KMS-11 (cell line): ENCODE results near the gene CAMK1G.

Experiments used
- H2AFZ ChIP-seq: fragments of 200-600 bp; sonication (generic); 2 replicates; pipeline ENCODE4 v1.6.1; 2016; ENCODE audit warnings: antibody characterized with exemption, mixed run types, low read depth
- H3K27ac ChIP-seq: fragments of 200-600 bp; sonication (generic); 2 replicates; pipeline ENCODE4 v1.6.1; 2016; ENCODE audit warnings: mild to moderate bottlenecking, mixed run types
- H3K27me3 ChIP-seq: fragments of 200-600 bp; sonication (generic); 2 replicates; pipeline ENCODE4 v1.6.1; 2017; ENCODE audit warnings: mild to moderate bottlenecking, low read depth, mixed run types, moderate library complexity; ENCODE audit not compliant: insufficient read depth
- H3K36me3 ChIP-seq: fragments of 200-600 bp; sonication (generic); 2 replicates; pipeline ENCODE4 v1.6.1; 2017; ENCODE audit warnings: mild to moderate bottlenecking, mixed run types; ENCODE audit not compliant: insufficient read depth
- H3K4me1 ChIP-seq: fragments of 200-600 bp; sonication (generic); 2 replicates; pipeline ENCODE4 v1.6.1; 2016; ENCODE audit warnings: mild to moderate bottlenecking, low read depth, mixed run types; ENCODE audit not compliant: poor library complexity, severe bottlenecking
- H3K4me2 ChIP-seq: fragments of 200-600 bp; sonication (generic); 2 replicates; pipeline ENCODE4 v1.7.0; 2016; ENCODE audit warnings: mild to moderate bottlenecking, mixed run types
- H3K4me3 ChIP-seq: fragments of 200-600 bp; sonication (generic); IDR thresholded peaks from 2 replicates; pipeline ENCODE4 v1.6.1; 2017; ENCODE audit warnings: low read depth, low read length, mixed read lengths; ENCODE audit not compliant: insufficient read depth
- H3K79me2 ChIP-seq: fragments of 200-600 bp; sonication (generic); 2 replicates; pipeline ENCODE4 v1.6.1; 2016; ENCODE audit warnings: low read depth, mixed run types; ENCODE audit not compliant: insufficient read depth
- H3K9ac ChIP-seq: fragments of 200-600 bp; sonication (generic); 2 replicates; pipeline ENCODE4 v1.6.1; 2016; ENCODE audit warnings: mild to moderate bottlenecking, mixed run types
- H4K20me1 ChIP-seq: fragments of 200-600 bp; sonication (generic); 2 replicates; pipeline ENCODE4 v1.6.1; 2016; ENCODE audit warnings: mild to moderate bottlenecking, mixed run types; ENCODE audit not compliant: insufficient read depth
- TF ChIP-seq, protein P1 (sequence below): fragments of 200-600 bp; sonication (generic); conservative IDR thresholded peaks from 2 replicates; pipeline ENCODE4 v1.6.1; 2017; ENCODE audit warnings: low read depth, mild to moderate bottlenecking, antibody characterized with exemption, low read length, moderate library complexity, mixed read lengths

Gene CAMK1G

DNA sequence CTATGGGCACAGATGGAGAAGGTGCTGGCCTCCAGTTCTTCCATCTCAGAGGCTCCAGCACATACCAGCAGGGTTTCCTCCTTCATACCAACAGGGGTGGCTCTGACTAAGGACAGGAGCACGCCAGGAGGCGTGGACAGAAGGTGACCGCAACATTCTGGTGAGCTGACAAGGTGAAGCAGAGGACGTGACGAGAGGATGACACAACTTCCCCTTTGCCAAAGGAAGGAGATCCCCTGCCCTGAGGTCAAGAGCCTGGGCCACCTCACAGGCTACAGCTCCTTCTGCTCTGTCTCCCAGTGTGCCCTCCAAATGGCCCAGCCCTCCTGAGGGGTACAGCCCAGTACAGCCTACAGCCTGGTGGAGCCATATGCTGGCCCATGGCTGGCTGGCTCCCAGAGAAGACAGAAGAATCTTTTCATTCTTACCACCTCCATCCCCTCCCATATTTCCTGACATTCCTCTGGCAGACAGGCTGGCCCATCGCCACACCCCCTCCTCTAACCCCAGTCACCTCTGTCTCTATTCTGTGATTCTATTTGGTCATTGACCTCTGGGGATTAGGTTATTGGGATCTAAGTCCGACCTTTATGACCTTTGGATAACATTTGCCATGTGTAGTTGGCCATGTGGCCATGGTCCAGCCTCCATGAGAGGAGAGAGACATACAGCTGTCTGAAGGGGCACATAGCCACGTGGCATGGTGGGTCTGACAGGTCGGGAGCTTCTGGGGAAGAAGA is 73.8 kb downstream of the CAMK1G start:
- Histone ChIP-seq H3K27me3 (no peaks in the 10 kb centered on the region), H4K20me1 (no peaks in the 10 kb centered on the region), H3K9ac (no peak overlapping the region), H2AFZ (no peak overlapping the region), H3K4me2 (no peak overlapping the region), H3K4me3 (no peak overlapping the region), H3K27ac (no peak overlapping the region), H3K4me1 (no peaks in the 10 kb centered on the region), H3K79me2 (no peaks in the 10 kb centered on the region), H3K36me3 (no peaks in the 10 kb centered on the region)
- TF ChIP-seq, protein P1, sequence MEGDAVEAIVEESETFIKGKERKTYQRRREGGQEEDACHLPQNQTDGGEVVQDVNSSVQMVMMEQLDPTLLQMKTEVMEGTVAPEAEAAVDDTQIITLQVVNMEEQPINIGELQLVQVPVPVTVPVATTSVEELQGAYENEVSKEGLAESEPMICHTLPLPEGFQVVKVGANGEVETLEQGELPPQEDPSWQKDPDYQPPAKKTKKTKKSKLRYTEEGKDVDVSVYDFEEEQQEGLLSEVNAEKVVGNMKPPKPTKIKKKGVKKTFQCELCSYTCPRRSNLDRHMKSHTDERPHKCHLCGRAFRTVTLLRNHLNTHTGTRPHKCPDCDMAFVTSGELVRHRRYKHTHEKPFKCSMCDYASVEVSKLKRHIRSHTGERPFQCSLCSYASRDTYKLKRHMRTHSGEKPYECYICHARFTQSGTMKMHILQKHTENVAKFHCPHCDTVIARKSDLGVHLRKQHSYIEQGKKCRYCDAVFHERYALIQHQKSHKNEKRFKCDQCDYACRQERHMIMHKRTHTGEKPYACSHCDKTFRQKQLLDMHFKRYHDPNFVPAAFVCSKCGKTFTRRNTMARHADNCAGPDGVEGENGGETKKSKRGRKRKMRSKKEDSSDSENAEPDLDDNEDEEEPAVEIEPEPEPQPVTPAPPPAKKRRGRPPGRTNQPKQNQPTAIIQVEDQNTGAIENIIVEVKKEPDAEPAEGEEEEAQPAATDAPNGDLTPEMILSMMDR: no peak

DNA sequence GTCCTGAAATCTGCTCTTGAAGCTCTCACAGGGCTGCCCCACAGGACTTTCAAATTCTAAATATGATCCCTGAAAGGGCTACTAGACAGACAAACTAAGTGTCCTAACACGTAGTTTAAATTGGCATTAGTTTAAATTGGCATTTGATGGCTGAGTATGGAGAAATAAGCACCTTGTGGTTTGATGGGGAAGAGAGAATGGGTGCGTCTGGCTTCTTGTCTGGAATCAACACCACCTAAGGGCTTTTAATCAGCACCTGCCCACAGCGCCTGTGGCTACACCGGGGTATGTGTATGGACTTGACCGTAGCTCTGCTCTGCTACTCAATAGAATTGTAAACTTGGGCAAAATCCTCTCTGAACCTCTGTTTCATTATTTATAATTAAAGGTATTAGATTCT is 74.4 kb downstream of the CAMK1G start:
- H3K36me3 ChIP-seq: no peaks in the 10 kb centered on the region
- no peak overlapping the region for H3K4me2 ChIP-seq
- H3K27me3 ChIP-seq: no peaks in the 10 kb centered on the region
- H2AFZ ChIP-seq: no peak overlapping the region
- no peaks in the 10 kb centered on the region for H3K79me2 ChIP-seq
- TF ChIP-seq, protein P1: no peak
- no peaks in the 10 kb centered on the region for H4K20me1 ChIP-seq
- no peak overlapping the region for H3K4me3 ChIP-seq
- no peak overlapping the region for H3K9ac ChIP-seq
- no peak overlapping the region for H3K27ac ChIP-seq
- no peaks in the 10 kb centered on the region for H3K4me1 ChIP-seq

DNA sequence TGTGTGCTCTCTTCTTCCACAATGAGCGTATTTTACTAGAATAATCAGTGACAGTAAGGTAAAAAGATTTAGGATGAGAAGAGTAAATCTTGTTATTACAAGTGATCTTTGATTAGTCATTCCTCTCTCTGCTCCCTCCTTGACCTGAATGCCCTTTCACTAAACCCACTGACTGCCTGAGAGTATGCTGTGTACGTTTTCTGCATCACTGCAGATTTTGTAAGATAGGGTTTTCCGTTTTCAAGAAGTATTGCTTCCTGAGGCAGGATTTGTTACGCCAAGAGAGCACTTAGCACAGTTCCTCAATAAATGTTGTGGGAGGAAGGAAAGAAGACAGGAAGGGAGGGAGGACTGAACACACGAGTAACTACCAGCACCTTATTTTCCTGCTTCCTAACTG is 76.4 kb downstream of the CAMK1G start:
- TF ChIP-seq, protein P1: no peak
- Histone ChIP-seq H4K20me1 (no peaks in the 10 kb centered on the region), H3K4me3 (no peak overlapping the region), H3K9ac (no peak overlapping the region), H3K27ac (no peak overlapping the region), H3K79me2 (no peaks in the 10 kb centered on the region), H3K4me2 (no peak overlapping the region), H2AFZ (no peak overlapping the region), H3K4me1 (no peaks in the 10 kb centered on the region), H3K27me3 (no peaks in the 10 kb centered on the region), H3K36me3 (no peaks in the 10 kb centered on the region)

DNA sequence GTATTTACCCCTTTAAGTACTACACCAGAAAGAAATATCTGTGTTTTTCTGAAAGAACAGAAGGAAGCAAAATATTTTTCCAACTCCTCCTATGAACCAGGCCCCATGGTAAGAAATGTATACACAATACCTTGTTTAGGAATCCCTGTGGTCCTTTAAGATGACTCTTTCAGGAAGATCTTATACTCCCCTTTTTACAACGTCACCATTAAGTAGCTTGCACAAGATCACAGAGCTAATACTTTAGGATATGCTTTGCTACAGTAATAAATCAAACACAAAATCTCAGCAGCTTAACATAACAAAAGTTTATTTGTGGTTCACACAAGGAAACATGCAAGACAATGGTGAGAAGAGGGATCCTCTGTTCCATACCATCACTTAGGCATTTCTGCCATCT is 77.6 kb downstream of the CAMK1G start:
- Histone ChIP-seq H4K20me1 (no peaks in the 10 kb centered on the region), H3K79me2 (no peaks in the 10 kb centered on the region), H3K9ac (no peak overlapping the region), H2AFZ (no peak overlapping the region), H3K27me3 (no peaks in the 10 kb centered on the region), H3K27ac (no peak overlapping the region), H3K36me3 (no peaks in the 10 kb centered on the region), H3K4me1 (no peaks in the 10 kb centered on the region), H3K4me2 (no peak overlapping the region), H3K4me3 (no peak overlapping the region)
- TF ChIP-seq, protein P1: no peak
